Measurements from ENCODE around the gene PTPRG.

Gene PTPRG

DNA sequence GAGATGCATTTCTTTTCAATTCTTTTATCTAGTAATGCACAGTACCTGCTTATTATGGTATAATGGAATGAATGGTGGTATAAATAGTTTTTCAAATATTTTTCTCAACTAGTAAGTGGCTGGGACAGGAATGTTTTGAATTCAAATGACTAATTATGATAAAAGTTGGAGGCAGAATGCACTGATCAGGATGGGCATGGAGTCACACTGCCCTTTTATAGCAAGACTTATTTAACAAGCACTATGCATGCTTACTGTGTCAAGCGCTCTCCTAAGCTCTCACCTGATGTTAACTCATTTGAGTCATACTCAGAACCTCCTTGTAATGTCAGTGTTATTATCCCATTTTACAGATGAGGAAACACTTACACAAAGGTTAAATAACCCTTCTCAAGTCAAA is 590.2 kb downstream of the PTPRG start:
- no peak for DNase-seq (ENCODE audit: low read depth)
- TF ChIP-seq, protein P1, sequence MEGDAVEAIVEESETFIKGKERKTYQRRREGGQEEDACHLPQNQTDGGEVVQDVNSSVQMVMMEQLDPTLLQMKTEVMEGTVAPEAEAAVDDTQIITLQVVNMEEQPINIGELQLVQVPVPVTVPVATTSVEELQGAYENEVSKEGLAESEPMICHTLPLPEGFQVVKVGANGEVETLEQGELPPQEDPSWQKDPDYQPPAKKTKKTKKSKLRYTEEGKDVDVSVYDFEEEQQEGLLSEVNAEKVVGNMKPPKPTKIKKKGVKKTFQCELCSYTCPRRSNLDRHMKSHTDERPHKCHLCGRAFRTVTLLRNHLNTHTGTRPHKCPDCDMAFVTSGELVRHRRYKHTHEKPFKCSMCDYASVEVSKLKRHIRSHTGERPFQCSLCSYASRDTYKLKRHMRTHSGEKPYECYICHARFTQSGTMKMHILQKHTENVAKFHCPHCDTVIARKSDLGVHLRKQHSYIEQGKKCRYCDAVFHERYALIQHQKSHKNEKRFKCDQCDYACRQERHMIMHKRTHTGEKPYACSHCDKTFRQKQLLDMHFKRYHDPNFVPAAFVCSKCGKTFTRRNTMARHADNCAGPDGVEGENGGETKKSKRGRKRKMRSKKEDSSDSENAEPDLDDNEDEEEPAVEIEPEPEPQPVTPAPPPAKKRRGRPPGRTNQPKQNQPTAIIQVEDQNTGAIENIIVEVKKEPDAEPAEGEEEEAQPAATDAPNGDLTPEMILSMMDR (IDR thresholded peaks at IDR 0.05; ENCODE audit: insufficient read depth, low read depth, low read length, missing control alignments) = no peak
- no peak overlapping the region for H3K4me3 ChIP-seq (ENCODE audit: low read depth, low read length)

DNA sequence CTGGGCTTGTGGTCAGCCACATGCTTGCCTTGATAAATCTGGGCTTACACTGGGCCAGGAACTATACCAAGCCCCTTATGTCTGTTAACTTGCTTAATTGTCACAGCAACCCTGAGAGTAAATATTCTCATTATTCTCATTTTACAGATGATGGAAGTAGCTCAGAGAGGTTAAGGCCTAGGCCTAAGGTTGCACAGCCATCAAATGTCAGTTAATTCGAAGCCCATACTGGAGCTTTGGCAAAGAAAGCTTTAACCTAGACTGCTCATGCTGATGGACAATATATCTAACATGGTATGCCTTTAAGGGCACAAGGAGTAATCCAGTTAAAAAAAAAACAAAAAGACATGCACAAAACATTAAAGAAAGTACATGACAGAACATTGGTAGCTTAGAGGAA is 591.9 kb downstream of the PTPRG start:
- no peak for DNase-seq (ENCODE audit: low read depth)
- TF ChIP-seq, protein P1 (IDR thresholded peaks at IDR 0.05; ENCODE audit: insufficient read depth, low read depth, low read length, missing control alignments) = no peak
- no peak overlapping the region for H3K4me3 ChIP-seq (ENCODE audit: low read depth, low read length)

DNA sequence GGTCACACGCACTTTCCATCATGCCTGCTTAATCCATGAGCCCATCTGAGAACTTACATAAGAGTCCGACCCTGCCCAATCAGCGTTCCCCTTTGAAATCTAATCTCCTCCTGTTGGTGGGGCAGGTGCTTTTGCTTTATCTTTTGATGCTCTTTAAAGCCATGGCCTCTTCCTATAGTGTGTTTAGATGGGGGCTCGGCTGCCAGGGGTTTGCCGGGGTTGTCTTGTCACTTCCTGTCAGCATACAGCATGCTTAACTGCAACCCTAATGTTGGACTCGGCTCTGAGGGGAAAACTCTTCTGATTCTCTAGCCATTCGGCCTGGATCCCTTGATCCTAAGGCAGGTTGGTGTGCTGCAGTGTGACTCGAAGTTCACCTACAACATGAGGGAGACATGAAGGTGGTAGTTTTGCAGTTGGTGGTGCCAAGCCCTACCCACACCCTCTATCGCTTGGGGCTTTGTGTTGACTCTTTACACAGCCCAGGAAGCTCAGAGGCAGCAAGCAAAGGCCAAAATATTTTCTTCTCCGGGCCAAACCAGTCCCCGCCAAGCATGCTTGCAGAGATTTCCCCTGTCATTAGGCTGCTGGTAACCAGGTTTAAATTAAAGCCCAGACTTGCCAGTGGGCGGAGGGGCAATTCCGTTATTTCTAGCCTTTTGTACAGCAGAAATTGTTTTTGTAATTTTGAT is 593.2 kb downstream of the PTPRG start:
- DNase-seq (ENCODE audit: low read depth) = no peak
- H3K4me3 ChIP-seq (ENCODE audit: low read depth, low read length) = no peak overlapping the region
- TF ChIP-seq, protein P1 (IDR thresholded peaks at IDR 0.05; ENCODE audit: insufficient read depth, low read depth, low read length, missing control alignments) = no peak

DNA sequence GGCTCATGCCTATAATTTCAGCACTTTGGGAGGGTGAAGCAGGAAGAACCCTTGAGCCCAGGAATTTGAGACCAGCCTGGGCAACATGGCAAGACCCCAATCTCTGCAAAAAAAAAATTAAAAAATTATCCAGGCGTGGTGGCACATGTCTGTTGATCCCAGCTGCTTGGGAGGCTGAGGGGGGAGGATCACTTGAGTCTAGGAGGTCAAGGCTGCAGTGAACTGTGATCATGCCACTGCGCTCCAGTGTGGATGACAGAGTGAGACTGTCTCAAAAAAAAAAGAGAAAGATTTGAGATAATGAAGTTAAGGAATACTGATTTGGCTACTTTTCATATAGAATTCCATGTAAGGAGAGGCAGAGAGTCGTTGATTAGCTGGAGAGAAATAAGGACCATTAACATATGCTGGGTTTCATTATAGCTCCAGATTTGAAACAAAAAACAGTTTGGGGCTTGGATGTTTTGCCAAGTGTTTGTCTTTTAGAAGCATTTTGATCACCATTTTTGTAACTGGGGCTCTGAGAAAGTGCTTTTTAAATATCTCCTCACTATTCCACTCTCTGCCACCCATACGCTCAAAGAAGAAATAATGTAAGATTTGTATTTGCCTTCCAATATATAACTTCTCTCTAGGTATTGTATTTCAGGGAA is 597.8 kb downstream of the PTPRG start:
- DNase-seq (ENCODE audit: low read depth) = no peak
- H3K4me3 ChIP-seq (ENCODE audit: low read depth, low read length) = no peak overlapping the region
- TF ChIP-seq, protein P1 (IDR thresholded peaks at IDR 0.05; ENCODE audit: insufficient read depth, low read depth, low read length, missing control alignments) = no peak

DNA sequence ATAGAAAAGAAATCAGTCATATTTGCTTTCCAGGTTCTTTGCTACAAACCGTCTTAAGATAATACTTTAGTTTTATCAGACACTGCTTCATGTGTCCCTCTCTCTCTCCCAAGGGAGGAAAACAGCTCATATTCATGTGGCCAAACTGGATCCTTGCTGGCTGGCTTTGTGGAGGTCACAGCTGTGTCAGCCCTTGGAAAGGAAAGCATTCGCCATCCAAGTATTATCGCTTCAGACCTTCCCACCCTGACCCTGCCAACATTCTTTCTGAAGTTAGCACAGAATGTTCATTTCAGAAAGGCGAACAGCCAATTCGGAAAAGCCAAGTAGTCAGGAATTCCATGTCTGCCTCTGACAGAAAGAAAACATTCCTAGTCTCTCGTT is 598.3 kb downstream of the PTPRG start:
- DNase-seq (ENCODE audit: low read depth) = no peak
- no peak overlapping the region for H3K4me3 ChIP-seq (ENCODE audit: low read depth, low read length)
- TF ChIP-seq, protein P1 (IDR thresholded peaks at IDR 0.05; ENCODE audit: insufficient read depth, low read depth, low read length, missing control alignments) = no peak

DNA sequence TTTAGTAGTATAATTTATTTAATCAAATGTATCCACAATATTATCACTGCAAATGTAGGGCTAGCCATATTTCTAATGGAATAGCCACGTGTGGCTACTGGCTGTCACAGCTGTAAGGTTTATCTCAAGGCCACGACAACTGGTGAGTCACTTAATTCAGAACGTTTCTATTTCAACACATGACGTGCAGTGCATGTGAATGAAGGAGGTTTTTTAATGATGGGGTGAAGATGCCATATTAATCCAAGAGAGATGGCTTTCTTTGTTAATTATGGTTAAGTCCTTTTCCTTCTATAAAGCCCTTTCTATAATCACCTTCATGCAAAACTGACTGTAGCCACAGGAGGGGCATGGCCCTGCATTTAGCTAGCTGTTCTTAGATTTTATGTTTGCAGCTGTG is 600.0 kb downstream of the PTPRG start:
- no peak overlapping the region for H3K4me3 ChIP-seq (ENCODE audit: low read depth, low read length)
- TF ChIP-seq, protein P1 (IDR thresholded peaks at IDR 0.05; ENCODE audit: insufficient read depth, low read depth, low read length, missing control alignments) = no peak
- no peak for DNase-seq (ENCODE audit: low read depth)

All from GM12865 (cell line).